GM12878 (cell line): ENCODE results near the gene SFI1. TPM values are rescaled to one million over a fixed set of nuclear protein-coding genes. Genes with fewer than 3 reads are reported as not detected.

ENCODE experiments used
- ATAC-seq: fragments of 200-7000 bp; cut with Tn5 transposase; 3 replicates; pipeline ENCODE4 v1.9.1; 2020; ENCODE audit warnings: mild to moderate bottlenecking, moderate library complexity
- BruUV-seq: library from RNA; stranded (reverse); fragments of 400-500 nt; replicated peaks from 2 replicates; lab custom pipeline; 2021; lab: Mats Ljungman, UMichigan
- CTCF ChIA-PET: fragments of 300-600 bp; sonication (Branson Sonifier 250); formaldehyde crosslinking; extraction: SDS; loops from one replicate; lab custom pipeline; 2021; ENCODE audit warnings: inconsistent platforms; lab: Yijun Ruan, JAX
- POLR2A ChIA-PET: fragments of 350-600 bp; formaldehyde crosslinking; extraction: SDS; loops from one replicate; lab custom pipeline; 2021; ENCODE audit warnings: inconsistent platforms; lab: Charles Lee
- RAD21 ChIA-PET: fragments of 300-600 bp; sonication (Branson Sonifier 250); formaldehyde crosslinking; loops from one replicate; lab custom pipeline; 2023; ENCODE audit warnings: antibody characterized with exemption; ENCODE audit not compliant: unreplicated experiment; lab: Charles Lee
- SMC1A ChIA-PET: fragments of 300-600 bp; sonication (Branson Sonifier 250); formaldehyde crosslinking; loops from one replicate; lab custom pipeline; 2023; ENCODE audit not compliant: unreplicated experiment, uncharacterized antibody; lab: Charles Lee
- DNase-seq: peaks from one replicate; pipeline ENCODE4 v3.0.0-alpha.2; 2011; ENCODE audit warnings: low read depth, low spot score
- FAIRE-seq: peaks from 3 replicates; lab custom pipeline; 2011; peaks lifted over from hg19 to GRCh38; lab: Jason Lieb, UNC
- H2AFZ ChIP-seq: 2 replicates; pipeline ENCODE4 v1.6.0; 2011; ENCODE audit warnings: low read depth, low read length, control low read depth; ENCODE audit not compliant: control insufficient read depth
- H3K27ac ChIP-seq: 2 replicates; pipeline ENCODE4 v1.5.1; 2011; ENCODE audit warnings: control low read depth; ENCODE audit not compliant: control insufficient read depth, insufficient read depth
- H3K27me3 ChIP-seq, 2 experiments: replicated peaks in 1 of 2; 2 replicates each; pipeline versions ENCODE4 v1.6.0 to v1.6.1; 2011; ENCODE audit warnings: low read length in 1 of 2; ENCODE audit not compliant: control insufficient read depth in 2 of 2, insufficient read depth in 2 of 2
- H3K36me3 ChIP-seq, 2 experiments: 2 replicates each; pipeline ENCODE4 v1.5.1; 2011; ENCODE audit warnings: low read length in 1 of 2; ENCODE audit not compliant: control insufficient read depth in 2 of 2, insufficient read depth in 2 of 2
- H3K4me1 ChIP-seq: 2 replicates; pipeline ENCODE4 v1.6.1; 2011; ENCODE audit warnings: mild to moderate bottlenecking, low read length, moderate library complexity, mixed read lengths; ENCODE audit not compliant: control insufficient read depth, insufficient read depth
- H3K4me2 ChIP-seq: 2 replicates; pipeline ENCODE4 v1.6.0; 2011; ENCODE audit warnings: control low read depth; ENCODE audit not compliant: control insufficient read depth, insufficient read depth
- H3K4me3 ChIP-seq: fragments of 200-600 bp; sonication (generic); 2 replicates; pipeline ENCODE4 v1.5.1; 2016
- H3K79me2 ChIP-seq: 2 replicates; pipeline ENCODE4 v1.6.0; 2011; ENCODE audit warnings: low read length; ENCODE audit not compliant: control insufficient read depth, insufficient read depth
- H3K9ac ChIP-seq: 2 replicates; pipeline ENCODE4 v1.8.0; 2011; ENCODE audit warnings: low read length, control low read depth, mixed read lengths; ENCODE audit not compliant: control insufficient read depth, insufficient read depth
- H3K9me3 ChIP-seq: replicated peaks from 3 replicates; pipeline ENCODE4 v1.5.1; 2011; ENCODE audit warnings: mild to moderate bottlenecking, low read length; ENCODE audit not compliant: control insufficient read depth, insufficient read depth
- H4K20me1 ChIP-seq: 2 replicates; pipeline ENCODE4 v1.6.0; 2011; ENCODE audit not compliant: control insufficient read depth, insufficient read depth
- BCL3 ChIP-seq: IDR thresholded peaks from 2 replicates; pipeline ENCODE4 v1.6.1; 2011; ENCODE audit warnings: borderline replicate concordance, low read depth, mild to moderate bottlenecking, moderate library complexity, low read length; ENCODE audit not compliant: insufficient read depth, poor library complexity, severe bottlenecking
- IRF5 ChIP-seq: fragments of 450-650 bp; IDR thresholded peaks from 2 replicates; pipeline ENCODE4 v1.6.1; 2017; ENCODE audit warnings: borderline replicate concordance
- JUNB ChIP-seq: IDR thresholded peaks from 2 replicates; pipeline ENCODE4 v1.6.1; 2016; ENCODE audit warnings: antibody characterized with exemption, mild to moderate bottlenecking
- RUNX3 ChIP-seq: IDR thresholded peaks from 2 replicates; pipeline ENCODE4 v1.6.1; 2012; ENCODE audit warnings: low read length, inconsistent platforms
- SIX5 ChIP-seq: IDR thresholded peaks from 2 replicates; pipeline ENCODE4 v1.6.1; 2011; ENCODE audit warnings: mild to moderate bottlenecking, low read depth, low read length, moderate library complexity; ENCODE audit not compliant: severe bottlenecking
- SMAD1 ChIP-seq: fragments of 450-650 bp; IDR thresholded peaks from 2 replicates; pipeline ENCODE4 v1.6.1; 2018; ENCODE audit warnings: mild to moderate bottlenecking, low read depth; ENCODE audit not compliant: partially characterized antibody
- STAT1 ChIP-seq: fragments of 450-650 bp; conservative IDR thresholded peaks from 2 replicates; pipeline ENCODE4 v1.6.1; 2014; ENCODE audit warnings: antibody characterized with exemption, mild to moderate bottlenecking
- ZBTB40 ChIP-seq: fragments of 450-650 bp; IDR thresholded peaks from 2 replicates; pipeline ENCODE4 v1.6.1; 2016; ENCODE audit warnings: mild to moderate bottlenecking, moderate library complexity, borderline replicate concordance
- ZNF687 ChIP-seq: fragments of 450-650 bp; IDR thresholded peaks from 2 replicates; pipeline ENCODE4 v1.6.1; 2017; ENCODE audit warnings: mild to moderate bottlenecking, moderate library complexity
- WGBS: methylation state at CpG from one replicate; pipeline ENCODE4 v1.1.6; 2016; ENCODE audit warnings: low lambda C conversion rate; ENCODE audit not compliant: insufficient replicate concordance, insufficient coverage; ENCODE audit errors: missing lambda C conversion rate; 5-methylcytosine and 5-hydroxymethylcytosine counted together
- in situ Hi-C: fragments of 300-500 bp; cut with MboI; formaldehyde crosslinking; loops from 9 replicates; pipeline ENCODE4 v1.14.3; 2018; ENCODE audit warnings: mixed read lengths
- intact Hi-C: fragments of 100-400 bp; cut with micrococcal nuclease; formaldehyde crosslinking; loops from one replicate; pipeline ENCODE4 v1.14.2; 2022; ENCODE audit not compliant: unreplicated experiment
- polyA plus RNA-seq, 11 experiments: library from polyadenylated mRNA; depleted of rRNA in 4 of 11; unstranded in 6 of 11; stranded (reverse) in 5 of 11; fragments of >200 nt; fragmentation: Nextera tagmentation in 4 of 11; fragmentation: Illumina TruSeq in 1 of 11; extraction: Ambion mirVana in 4 of 11; extraction: Trizol in 1 of 11; gene quantifications; 1 replicate in 1 of 11; 2 replicates in 10 of 11; pipeline versions ENCODE4 v1.2.1 to v1.2.3, GENCODE V29; 2011 to 2016; ENCODE audit warnings: inconsistent platforms in 2 of 11, missing spikeins in 2 of 11, low read depth in 1 of 11
- total RNA-seq, 4 experiments: library from RNA; depleted of rRNA in 3 of 4; stranded (reverse); fragments of >200 nt in 3 of 4; fragmentation: Illumina TruSeq in 1 of 4; extraction: Trizol in 1 of 4; gene quantifications; 2 replicates each; pipeline versions ENCODE4 v1.2.1 to v1.2.3, GENCODE V29; 2013 to 2021

Gene SFI1
- total and polyA plus RNA-seq, 10 of the 15 experiments (the other 5 are each of a cell fraction or from before 2014, with no cell fraction given) = 6.3 to 70.1 (median 30.4) TPM

- in situ Hi-C loops = no loop called here
- SMC1A ChIA-PET = interaction anchor here (1.1 kb wide), 1 partner anchor 52 kb away, joined by 3 read pairs; no protein-coding TSS in a partner anchor
- no peak overlapping the region for H3K4me3 ChIP-seq
- no peak overlapping the region for H2AFZ ChIP-seq
- H3K36me3 ChIP-seq = peaks cover 14 to 18% of the 10 kb centered on the region in 2 experiments; a peak in 3 of 4 replicates
- 99% methylated on average over 21 of the region's 23 CpGs for WGBS
- TF ChIP-seq STAT1 = no peak
- no peak for TF ChIP-seq RUNX3
- no peak for TF ChIP-seq JUNB
- TF ChIP-seq SIX5 = no peak
- TF ChIP-seq ZBTB40 = no peak
- TF ChIP-seq IRF5 = no peak
- TF ChIP-seq SMAD1 = no peak
- no peak for TF ChIP-seq BCL3
- no peak for TF ChIP-seq ZNF687
- TF ChIP-seq, all 136 proteins: peak for 0
- Histone ChIP-seq H4K20me1 (no peaks in the 10 kb centered on the region), H3K79me2 (no peaks in the 10 kb centered on the region), H3K27ac (no peak overlapping the region), H3K27me3 (no peaks in the 10 kb centered on the region), H3K4me2 (no peak overlapping the region), H3K4me1 (peaks cover 16% of the 10 kb centered on the region), H3K9ac (no peak overlapping the region), H3K9me3 (no peaks in the 10 kb centered on the region)
- CTCF ChIA-PET = interaction anchor here (1.6 kb wide), 1 partner anchor 21 kb away, joined by 4 read pairs; no protein-coding TSS in a partner anchor
- intact Hi-C loops = no loop called here
- no peak for DNase-seq
- POLR2A ChIA-PET = interaction anchor here (0.6 kb wide), 1 partner anchor 50 kb away, joined by 3 read pairs; no protein-coding TSS in a partner anchor
- BruUV-seq = no TSS peak
- no peak for ATAC-seq
- RAD21 ChIA-PET = interaction anchor here (1.1 kb wide), 1 partner anchor 161 kb away, joined by 3 read pairs; no protein-coding TSS in a partner anchor
- FAIRE-seq = no peak
Observed at GRCh38 chr22:31613286-31613903, 117.1 kb downstream of the SFI1 start.
